ENCODE data around the gene CCP110.

GRCh38 chr16:19578378-19578971 is 54.7 kb downstream of the CCP110 start:
- no peak for TF ChIP-seq CTCF (IDR thresholded peaks at IDR 0.05; ENCODE audit: borderline replicate concordance, extremely low read depth, low read length, poor library complexity, severe bottlenecking)
- no peak for TF ChIP-seq EZH2 (IDR thresholded peaks at IDR 0.05; ENCODE audit: borderline replicate concordance, low read depth, low read length, severe bottlenecking)

All from DND-41 (cell line).